HG03442 (cell line): ENCODE measurements around the gene C11orf24.

Experiments
- ATAC-seq: cut with Tn5 transposase; IDR thresholded peaks from one replicate; pipeline ENCODE4 v1.9.1; 2021; ENCODE audit warnings: mild to moderate bottlenecking, moderate library complexity; ENCODE audit not compliant: unreplicated experiment

Gene C11orf24

DNA sequence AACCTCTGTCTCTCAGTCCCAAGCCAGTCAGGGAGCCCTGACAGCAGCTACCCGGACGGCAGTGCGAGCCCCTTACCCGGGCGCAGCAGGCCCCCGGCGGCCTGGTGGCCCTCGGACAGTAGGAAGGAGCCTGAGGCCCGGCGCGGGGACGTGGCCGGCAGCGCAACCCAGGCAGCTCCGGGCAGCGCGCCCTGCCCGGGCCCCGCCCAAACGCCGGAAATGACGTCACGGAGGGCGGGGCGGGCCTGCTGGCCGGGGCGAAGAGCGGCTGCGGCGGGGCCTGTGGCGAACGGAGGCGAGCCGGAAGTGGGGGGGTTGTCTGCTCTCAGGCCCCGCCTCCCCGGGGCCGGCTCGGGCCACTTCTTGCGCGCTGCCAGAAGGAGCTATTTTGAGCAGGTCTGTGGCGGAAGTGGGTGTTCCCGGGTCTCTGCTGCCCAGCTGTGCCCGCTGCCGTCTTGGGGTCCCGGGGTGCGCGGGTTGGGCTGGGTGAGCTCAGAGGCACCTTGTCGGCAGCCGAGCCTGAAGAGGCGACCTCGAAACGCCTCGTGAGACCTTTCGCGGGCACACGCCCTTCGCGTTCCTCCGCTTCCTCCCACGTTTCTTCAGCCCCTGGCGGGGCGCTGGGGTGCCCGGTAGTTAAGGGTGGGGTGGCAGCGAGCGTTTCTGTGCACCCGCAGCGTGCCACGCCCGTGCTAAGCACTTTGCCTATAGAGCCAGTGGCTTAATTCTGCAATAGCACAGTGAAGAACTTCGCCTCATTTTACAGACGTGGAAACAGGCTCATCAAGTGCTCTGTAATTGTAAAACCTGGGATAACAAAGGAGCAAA is at the start of gene C11orf24:
TSS of gene C11orf24 (minus strand) at position 193 of the 828 bp plus-strand sequence. CDS start 8,206 bp downstream, outside the sequence.
- ATAC-seq = peak; percentile 81

DNA sequence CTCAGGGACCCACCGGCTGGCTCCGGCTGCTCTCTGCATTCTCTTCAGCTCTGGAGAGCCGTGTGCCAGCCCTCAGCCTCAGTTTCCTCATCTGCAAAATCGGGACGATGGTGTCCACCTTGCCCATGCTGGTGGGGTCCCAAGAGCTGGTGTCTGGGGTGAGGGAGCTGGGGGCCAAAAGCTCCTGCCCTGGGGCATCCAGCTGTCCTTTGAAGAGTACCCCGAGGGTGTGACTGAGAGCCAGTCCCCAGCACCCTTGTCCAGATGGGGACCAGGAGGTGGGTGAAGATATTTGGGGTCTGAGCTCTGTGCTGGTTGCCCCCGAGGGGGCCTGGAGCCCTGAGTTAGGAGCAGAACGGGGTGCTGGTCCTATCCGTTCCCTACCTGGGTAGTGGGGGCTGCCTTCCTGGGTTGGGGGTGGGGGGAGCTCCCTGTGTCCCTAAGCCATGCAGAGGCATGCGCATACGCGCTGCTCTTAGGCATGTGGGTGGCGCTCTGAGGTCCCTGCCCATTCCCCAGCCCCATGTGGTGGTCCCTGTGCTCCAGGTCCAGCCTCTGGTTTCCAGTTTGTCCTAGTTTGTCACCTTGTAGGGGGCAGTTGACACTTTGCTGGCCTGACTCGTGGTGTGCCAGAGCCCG is 45.5 kb upstream of the C11orf24 start:
- no peak for ATAC-seq

DNA sequence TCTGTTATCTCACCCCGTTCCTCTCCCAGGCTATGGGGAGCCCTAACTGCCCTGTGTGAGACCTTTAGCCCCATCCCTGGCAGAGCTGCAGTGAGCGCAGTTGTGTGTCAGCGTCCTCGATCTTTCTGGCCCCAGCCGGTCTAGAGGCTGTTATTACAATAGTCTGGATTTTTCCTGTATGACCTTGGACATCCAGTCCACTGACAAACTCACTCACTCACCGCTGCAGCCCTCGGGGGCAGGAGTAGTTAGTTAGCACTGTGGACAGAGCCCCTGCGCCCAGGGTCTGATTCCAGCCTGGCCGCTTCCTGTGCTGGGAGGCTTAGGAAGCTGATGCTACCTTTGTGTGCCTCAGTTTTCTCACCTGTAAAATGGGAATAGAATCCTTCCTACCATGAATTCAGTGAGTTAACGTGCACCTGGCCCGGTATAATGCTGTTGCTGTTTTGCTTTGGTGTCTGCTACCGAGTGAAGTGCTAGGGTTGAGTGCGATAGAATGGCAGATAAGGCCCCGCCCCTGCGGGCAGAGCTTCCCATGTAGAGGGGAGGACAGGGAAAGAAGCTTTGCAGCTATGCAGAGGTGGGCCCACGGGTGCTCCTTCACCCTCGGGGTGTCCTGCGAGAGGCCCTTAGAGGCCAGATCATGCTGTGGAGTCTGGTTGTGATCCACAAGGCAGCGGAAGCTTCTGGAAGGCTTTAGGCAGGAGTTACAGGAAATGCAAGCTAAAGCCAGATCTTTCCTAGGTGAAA is 43.6 kb upstream of the C11orf24 start:
- no peak for ATAC-seq

DNA sequence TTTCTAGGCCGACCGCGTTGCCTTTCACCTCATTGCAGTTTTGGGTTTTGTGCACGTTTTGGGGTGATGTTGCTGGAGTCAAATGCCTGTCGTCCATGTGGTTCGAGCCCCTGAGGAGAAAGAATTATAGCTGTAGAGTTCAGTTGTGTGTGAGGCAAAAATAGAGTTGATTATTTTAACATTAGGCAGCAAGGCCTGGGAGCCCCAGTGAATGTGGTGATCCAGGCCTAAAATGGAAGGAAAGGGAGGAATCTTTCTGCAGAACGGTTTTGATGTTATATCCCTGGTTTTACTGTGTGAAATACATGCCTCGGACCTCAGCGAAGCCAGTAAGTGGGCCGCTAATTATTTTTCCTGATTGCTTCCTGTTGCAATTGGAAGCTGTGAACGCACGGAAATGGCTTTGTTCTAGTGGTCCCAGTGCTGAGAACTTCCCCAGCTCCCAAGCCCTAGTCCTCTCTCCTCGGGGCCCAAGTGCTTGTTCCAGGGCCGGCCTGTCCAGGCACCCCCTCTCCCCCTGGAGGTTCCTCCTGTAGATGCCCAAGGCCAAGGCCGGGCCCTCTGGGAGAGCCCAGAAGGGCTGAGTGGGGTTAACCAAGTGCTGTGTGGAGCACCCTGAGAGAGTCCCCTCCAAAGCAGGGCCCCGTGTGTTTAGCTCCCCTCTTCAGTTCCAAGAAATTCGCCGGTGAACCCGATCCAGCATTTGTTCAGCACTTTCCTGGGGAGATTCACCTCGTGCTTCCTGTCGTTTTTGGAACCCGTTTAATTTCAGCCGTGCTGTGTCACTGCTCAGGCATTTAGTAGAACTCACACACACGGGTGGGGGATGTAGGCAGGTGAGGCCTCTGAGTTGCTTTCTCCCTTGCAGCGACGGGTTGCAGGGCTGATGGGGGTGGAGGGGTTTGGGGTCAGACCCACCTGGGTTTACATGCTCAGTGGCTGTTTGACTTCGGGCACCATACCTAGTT is 42.7 kb upstream of the C11orf24 start:
- ATAC-seq = no peak

DNA sequence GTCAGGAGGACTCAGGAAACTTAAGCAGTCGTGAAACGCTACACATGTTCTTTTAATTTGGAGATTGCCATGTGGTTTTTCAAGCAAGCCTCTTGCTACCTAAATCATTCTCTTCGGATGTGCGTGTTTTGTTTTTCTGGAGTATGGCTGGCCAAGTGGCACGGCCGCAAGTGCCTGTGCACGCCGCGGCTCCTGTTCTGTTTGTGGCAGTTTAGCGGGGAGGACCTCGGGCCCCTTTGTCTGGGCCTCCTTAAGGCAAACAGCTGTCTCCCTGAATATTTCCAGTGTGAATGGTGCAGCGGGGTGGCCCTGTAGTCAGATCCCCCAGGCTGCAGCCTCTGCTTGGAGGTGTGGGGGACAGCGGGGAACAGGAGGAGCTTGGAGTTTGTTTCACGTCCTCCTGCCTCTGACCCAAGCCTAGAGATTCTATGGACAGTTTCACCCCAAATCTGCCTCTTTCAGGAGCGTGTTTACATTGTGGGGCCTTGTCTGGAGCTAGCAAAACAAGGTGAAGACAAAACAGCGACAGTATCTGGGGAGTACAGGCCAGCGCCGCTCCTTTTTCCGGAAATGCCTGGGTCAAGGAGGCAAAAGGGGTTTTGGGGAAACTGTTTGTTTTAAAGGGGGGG is 41.9 kb upstream of the C11orf24 start:
- ATAC-seq = no peak

DNA sequence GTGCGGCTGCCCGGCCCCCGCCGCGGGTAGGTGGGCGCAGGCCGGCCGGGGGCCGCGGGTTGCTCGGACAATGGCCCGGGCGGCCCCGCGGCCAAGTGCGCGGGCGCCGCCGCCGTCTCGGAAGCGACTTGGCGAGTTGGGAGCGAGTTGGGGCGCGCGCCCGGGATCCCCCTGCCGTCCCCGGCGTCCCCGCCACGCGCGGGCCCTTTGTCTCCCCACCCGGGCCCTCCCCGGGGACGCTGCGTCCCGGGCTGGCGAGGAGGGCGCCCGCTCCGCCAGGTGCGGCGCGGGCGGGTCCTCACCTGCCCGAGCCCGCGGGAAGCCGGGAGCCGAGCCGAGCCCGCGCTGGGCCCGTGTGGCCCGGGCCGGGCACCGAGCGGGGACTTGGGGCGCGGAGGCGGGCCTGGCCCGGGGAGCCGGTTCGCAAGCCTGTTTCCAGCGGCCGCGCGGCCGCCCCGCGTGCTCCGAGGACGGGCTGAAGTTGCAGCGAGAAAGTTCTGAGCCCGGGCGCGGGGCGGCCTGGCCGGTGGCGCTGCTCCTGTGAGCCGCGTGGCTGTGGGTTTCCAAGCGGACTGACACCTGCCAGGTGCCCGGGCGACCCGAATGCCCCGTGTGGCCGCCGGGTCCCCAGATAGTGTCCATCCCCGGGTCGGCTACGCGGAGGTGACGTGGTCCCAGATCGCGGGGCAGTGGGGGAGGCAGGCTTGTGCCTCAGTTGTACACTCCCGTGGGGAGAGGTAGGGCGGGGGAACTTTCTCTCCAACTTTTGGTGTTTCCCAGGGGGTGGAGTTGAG is 41.2 kb upstream of the C11orf24 start:
- ATAC-seq = peak; percentile 31

DNA sequence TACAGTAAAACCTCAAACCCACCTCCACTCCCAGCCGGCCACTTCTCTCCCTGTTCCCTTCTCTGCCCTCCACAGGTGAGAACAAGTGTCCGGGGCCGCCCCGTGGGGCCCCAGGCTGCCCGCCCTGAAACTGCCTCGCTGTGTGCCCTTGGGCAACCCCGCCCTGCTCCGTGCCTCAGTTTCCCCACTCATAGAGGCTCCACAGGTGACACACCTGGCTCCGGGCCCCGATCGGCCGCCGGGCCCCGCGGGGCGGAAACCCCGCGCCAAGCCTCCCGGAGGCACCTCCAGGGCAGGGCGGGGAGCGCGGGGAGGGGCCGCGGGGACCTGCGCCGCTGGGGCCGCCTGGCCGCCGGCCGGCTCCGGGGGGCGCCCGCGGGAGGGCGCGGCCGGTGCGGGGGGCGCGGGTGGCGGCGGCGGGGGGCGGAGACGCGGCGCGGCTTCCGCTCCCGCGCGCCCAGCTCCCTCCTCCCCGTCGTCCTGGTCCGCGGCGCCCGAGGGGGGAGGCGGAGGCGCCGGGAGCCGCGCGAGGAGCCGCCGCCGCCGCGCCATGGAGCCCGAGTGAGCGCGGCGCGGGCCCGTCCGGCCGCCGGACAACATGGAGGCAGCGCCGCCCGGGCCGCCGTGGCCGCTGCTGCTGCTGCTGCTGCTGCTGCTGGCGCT is 40.5 kb upstream of the C11orf24 start, which contains the start of gene LRP5:
TSS of gene LRP5 (plus strand) at position 475 of the 663 bp plus-strand sequence. CDS start at position 599, 124 bp downstream.
- peak; percentile 48 for ATAC-seq

DNA sequence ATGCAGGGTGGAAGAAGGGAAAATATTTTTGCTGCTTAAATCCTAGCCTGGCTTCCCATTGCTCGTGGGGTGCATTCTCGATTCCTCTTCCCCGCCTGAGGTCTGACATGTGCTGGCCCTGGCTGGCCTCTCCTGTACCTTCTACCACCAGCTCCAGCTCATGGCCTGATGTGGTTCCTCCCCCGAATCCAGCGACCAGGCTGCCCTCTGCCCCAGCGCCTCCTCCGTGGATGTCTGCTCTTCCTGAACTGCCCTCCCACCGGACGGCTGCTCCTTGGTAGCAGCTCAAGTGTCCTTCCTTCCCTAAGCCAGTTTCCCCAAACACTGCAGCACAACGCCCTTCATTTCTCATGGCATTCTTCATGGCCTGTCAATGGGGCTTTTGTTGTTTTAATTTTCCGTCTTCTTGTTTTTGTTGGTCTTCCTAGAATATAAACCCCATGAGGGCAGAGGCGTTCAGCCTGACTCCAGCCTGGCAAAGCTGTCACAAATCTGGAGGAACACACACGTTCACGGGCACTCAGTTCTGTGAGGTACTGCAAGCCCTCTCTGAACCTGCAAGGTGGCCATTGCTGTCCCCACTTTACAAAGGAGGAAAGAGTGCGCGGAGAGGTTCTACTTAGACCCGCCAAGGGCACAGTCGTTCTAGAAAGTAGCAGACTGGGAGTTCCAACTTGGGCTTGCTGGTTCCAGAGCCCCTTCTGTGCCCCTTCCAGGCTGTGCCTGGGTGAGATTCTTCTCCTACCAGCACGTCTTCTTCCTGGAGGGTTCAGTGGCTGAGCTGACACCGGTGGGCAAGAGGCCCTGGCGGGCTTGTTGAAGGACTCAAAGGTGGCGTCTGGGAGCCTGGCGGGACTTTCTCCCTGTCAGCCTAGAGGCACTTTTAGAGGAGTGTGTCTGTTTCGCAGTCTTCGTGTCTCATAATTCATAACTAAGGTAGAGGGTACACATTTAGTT is 39.7 kb upstream of the C11orf24 start:
- no peak for ATAC-seq

DNA sequence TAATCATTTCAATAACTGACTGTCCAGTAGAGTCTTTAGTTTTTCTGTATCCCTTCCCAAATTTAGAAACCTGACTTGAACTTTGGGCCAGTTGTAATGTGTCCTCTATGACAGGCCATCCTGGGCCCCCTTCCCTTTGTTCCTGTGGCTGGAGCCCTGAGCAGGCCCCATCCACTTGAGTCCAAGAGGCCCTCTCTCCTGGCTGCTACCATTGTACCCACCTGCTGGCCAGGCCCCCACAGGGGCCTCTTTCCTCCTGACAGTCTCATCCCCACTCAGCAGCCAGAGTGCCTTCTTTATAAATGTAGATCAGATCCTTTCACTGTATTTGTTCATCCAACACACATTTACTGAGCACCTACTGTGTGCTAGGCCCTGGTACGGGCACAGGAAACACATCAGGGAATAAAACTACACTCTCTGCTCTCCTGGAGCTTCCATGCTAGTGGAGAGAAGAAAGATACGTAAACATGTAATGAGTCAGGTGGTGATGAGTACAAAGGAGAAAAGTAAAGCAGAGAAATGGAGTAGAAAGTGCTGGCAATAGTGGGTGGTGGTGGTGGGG is 37.9 kb upstream of the C11orf24 start:
- no peak for ATAC-seq

DNA sequence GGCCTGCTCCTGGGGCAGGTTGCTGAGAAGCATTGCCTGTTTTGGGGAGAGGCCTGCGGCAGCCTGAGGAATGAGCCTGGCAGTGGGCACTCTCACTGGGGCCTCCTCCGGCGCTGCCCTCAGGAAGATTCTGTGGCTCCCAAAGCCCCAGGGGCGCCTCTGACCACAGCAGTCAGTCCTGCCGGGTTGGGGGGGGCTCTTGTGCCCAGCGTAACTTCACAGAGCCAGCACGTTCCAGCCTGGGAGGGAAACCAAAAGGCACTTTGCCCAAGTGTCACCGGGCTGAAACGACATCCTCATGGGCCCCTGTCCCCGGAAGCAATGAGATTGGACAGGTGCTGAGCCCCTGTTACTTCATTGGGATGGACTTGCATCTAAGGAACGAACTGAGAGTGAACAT is 36.3 kb upstream of the C11orf24 start:
- ATAC-seq = no peak

DNA sequence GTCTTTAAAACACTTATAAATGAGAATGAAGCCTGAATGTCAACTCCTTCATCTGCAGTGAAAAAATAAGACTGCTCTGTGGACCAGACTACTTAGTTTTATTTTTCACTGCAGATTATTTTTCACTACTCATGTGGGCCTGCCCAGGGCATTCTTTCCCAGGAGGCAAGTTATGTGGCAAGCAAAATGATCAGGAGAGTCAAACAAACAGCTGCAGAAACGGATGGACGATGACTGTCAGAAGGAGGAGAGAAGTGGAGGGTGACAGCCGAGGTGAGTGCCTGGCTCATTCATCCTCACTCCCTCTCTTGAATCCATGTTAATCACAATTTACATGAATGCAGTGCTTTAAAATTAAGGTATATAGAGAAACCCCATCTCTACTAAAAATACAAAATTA is 34.9 kb upstream of the C11orf24 start:
- no peak for ATAC-seq

DNA sequence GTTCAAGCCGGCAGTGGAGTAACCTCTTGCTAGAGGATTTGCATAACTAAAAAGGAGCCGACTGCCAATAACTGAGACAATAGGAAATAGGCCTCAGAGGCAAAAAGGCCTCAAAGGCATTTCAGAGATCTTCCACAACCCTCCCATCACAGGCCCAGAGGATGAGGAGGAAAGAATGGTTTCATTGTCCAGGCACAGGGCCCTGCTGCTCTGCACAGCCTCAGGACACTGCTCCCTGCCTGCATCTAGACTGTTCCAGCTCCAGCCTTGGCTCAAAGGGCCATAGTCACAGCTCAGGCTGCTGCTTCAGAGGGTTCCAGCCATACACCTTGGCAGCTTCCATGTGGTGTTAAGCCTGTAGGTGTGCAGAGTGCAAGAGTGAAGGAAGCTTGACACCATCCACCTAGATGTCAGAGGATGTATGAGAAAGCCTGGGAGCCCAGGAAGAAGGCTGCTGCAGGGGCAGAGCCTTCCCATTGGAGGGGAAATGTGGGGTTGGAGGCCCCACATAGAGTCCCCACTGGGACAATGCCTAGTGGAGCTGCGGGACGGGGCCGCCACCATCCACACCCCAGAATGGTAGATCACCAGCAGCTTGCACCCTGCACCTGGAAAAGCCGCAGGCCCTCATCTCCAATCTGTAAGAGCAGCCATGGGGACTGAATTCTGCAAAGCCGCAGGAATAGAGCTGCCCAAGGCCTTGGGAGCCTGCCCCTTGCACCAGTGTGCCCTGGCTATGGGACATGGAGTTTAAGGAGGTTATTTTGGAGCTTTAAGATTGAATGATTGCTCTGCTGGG is 32.4 kb upstream of the C11orf24 start:
- ATAC-seq = no peak

DNA sequence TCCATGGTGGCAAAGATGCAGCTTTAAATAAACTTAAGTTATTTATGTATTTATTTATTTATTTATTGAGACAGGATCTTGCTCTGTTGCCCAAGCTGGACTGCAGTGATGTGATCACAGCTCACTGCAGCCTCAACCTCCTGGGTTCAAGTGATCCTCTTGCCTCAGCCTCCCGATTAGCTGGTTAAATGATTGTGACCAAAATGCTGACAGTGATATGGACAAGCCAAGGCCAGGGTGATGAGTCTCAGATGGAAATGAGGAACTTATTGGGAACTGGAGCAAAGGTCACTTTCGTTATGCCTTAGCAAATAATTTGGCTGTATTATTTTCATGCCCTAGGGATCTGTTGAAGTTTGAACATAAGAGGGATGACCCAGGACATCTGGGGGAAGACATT is 31.3 kb upstream of the C11orf24 start:
- no peak for ATAC-seq

DNA sequence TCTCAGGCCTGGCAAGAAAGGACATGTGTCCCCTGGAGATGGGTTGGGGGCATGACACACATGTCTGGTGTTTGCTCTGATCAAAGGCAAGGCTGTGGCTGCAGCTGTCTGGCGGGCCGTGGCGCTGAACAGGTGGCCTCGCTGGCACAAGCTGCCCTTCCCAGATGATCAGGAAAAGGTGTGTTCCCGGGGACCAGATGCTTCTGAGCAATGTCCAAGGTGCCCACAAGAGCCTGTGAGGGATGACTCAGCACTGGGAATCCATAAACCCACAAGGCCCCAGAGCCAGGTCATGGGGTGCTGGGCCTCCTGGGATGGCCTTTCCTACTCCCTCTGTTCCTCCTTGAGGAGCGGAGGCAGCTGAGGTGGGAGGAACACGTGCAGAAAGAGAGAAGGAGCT is 30.9 kb upstream of the C11orf24 start:
- no peak for ATAC-seq

DNA sequence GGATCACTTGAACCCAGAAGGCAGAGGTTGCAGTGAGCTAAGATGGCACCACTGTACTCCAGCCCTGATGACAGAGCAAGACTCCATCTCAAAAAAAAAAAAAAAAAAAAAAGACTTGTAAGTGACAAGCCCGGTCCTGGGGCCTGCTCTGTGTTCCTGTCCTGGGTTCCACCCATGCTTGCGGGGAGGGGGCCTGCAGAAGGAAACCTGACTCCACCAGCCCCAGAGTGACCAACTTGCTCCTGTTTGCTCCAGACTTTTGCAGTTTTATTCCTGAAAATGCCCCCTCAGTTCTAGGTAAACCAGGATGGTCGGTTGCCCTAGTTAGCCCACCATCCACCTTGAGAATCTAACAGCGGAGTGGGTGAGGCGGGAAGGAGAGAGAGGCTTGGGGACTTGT is 30.5 kb upstream of the C11orf24 start:
- ATAC-seq = no peak

DNA sequence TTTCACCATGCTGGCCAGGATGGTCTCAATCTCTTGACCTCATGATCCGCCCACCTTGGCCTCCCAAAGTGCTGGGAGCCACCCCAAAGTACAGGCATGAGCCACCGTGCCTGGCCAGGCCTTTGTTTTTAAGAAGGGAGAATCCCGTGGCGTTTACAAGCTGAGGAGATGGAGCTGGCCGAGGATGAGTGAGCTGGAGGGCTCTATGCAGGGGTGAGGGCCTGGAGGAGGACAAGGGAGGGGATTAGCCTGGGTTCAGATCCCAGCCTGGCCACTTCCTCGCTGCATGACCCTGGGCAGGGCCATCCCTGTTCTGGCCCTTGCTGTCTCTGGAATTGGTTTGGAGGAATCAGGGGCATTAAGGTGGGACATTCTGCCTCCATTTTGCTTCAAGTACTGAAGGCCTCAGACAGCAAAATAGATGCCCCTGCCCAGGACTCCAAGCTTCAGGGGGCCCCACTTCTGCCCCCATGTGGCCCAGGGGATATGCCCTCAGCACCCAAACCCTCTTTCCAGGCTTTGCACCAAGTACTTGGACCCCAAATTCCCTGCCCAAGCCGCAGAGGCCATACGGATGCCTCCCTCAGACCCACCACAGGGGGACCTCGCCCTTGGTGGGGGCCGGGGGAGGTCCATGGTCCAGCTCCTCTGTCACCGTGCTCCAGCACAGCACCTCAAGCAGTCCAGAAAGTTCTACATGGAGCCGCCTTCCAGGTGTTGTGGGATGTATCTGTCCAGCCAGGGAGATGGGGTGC is 28.5 kb upstream of the C11orf24 start:
- no peak for ATAC-seq
